ENCODE data around the gene GINS2. TPM values are rescaled to one million over a fixed set of nuclear protein-coding genes. Genes with fewer than 3 reads are reported as not detected.

Gene GINS2
- total RNA-seq, 2 donors from 2014 or later: 1.2 to 2.4 TPM

DNA sequence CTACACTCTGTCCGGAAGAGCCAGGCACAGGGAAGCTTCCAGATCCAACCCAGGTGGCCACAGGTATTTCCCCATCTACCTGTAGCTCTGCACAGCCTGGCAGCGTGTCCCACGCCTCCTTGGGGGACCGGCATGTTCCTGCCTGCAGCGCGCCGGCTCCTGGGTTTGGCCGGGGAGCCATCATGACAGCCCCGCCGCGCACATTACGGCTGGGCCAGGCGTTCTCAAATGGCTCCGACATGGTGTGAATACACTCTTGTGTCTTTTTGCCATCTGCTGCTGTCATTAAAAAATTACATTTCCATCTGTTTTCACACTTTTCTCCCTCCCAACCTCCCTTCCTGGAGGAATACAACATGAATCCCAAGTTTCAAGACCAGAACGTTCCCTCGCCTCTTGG lies 8.0 kb upstream of the GINS2 start:
- intact Hi-C loops (cut with DNase I): no loop called here
- DNase-seq (no peak), ATAC-seq (no peak)

GRCh38 chr16:85695196-85696128 lies 6.7 kb upstream of the GINS2 start:
- intact Hi-C loops (cut with DNase I): no loop called here

DNA sequence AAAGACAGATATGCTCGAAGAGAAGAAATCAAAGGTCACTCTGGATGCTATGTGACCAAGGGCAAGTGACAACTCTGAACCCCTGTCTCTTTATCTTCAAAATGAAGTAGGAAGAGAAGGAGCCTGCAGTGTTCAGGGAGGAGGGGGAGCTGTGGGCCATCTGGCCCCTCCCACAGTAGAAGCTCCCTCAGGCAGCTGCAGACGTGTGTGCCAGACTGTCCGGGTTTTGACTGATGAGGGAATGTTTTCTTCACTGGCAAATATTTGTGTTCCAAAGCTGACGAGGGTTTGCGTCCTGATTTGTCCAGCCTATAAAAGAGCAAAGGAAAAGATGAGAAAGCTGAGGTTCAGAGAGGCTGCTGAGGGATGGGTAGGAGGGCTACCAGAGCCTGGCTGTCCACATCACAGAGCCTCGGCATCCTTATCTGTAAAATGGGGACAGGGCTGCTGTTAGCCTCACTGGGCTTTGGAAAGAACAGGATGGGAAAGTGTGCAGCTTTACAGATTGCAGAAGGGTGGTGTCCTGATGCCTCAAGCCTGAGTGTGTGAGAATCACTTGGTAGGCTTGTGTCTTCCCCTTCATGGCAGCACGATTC lies 1.8 kb upstream of the GINS2 start:
- ATAC-seq: no peak

More at GRCh38 chr16:85695196-85696128, 6.7 kb upstream of the GINS2 start:
- no peak for ATAC-seq
- no peak for DNase-seq

DNA sequence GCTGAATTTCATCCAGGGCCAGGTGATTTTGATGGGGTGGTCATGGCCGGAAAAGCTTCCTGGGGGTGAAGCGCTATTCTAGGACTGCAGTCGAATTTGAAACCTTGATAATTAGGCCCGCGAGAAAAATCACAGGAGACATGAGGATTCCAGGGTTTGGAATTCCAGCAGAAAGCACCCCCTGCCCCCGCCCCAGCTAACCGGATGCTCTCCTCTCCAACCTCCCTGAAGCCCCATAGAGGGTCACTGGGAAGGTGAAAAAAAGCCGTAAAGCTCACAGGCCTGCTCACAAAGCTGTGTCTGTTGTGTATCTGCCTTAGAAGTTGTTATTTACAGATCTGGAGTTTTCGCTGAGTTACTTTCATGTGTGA lies 1.2 kb upstream of the GINS2 start:
- ATAC-seq (no peak), DNase-seq (no peak)
- intact Hi-C loops (cut with DNase I): no loop called here

More for the DNA sequence above, 1.8 kb upstream of the GINS2 start:
- intact Hi-C loops (cut with DNase I): no loop called here
- DNase-seq: no peak

- intact Hi-C loops (cut with DNase I): no loop called here
- ATAC-seq (no peak), DNase-seq (no peak)
Measured at GRCh38 chr16:85689285-85689949, 663 bp upstream of the GINS2 start.

GRCh38 chr16:85687651-85688471 lies 893 bp downstream of the GINS2 start:
- no peak for ATAC-seq
- intact Hi-C loops (cut with DNase I): no loop called here
- DNase-seq: no peak

DNA sequence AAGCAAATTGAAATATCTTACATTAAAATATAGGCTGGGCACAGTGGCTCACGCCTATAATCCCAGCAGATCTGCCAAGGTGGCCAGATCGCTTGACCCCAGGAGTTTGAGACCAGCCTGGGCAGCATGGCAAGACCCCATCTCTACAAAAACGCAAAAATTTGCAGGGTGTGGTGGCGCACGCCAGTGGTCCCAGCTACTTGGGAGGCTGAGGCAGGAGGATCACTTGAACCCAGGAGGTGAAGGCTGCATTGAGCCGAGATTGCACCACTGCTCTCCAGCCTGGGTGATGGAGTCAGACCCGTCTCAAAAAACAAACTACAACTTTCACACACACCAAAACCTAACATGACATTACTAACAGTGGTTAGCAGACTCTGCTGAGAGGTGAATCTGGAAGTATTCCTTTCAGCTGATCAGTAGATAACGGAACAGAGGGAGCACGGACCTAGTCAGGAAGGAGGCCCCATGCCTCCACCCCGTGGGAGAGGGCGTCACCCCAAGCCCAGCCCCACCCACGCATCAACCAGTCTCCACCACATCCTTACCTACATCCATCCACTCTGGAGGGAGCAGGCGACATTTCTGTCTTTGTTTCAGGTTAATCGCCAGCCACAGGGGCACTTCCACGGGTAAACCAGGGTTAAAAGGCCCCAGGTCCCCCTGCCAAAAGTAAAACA lies 1.7 kb downstream of the GINS2 start:
- intact Hi-C loops (cut with DNase I): no loop called here
- ATAC-seq (no peak), DNase-seq (no peak)

DNA sequence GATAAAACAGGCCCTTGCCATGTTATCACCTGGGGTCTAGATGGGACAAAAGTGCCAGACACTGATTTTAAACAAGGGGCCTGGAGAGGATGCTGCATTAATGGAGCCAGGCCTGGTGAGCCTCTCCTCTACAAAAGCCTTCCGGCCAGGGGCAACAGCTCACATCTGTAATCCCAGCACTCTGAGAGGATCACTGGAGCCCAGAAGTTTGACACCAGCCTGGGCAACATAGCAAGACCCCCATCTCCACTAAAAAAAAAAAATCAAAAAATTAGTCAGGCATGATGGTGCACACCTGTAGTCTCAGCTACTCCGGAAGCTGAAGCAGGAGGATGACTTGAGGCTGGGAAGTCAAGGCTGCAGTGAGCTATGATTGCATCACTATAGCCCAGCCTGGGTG lies 3.5 kb downstream of the GINS2 start:
- DNase-seq (no peak), ATAC-seq (no peak)
- intact Hi-C loops (cut with DNase I): no loop called here

DNA sequence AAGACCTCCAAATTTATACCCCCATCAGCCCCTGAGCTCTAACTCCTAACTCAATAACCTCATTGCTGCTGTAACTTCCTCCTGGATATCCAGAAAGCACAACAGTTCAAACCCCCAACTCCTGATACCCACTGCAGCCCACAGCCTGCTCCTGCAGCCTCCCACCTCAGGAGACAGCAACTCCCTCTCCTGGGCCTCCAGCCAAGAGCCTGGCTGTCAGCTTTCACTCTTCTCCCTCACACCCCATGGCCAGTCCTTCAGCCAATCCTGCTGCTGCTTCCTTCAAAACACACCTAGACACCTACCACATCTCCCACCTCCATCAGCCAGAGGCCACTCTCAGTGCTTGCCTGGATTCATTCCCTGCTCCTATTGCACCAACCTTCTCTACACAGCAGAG lies 5.4 kb downstream of the GINS2 start:
- no peak for DNase-seq
- intact Hi-C loops (cut with DNase I): no loop called here

DNA sequence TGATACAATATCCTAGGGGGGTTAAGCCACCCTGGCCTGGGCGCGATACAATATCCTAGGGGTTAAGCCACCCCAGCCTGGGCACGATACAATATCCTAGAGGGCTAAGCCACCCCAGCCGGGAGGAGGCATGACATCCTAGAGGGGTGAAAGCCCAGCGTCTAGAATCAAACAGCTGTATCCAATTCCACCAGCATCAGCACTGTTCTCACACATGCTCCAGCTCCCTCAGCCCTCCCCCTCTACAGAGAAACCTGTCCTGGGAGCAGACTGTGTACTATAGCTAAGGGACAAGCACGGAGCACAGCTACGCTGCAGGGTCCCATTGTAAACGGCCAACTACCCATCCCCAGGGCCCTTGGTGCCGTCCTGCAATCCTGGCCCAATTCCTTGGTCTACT lies 6.2 kb downstream of the GINS2 start:
- no peak for DNase-seq
- no peak for ATAC-seq
- intact Hi-C loops (cut with DNase I): no loop called here

More for the DNA sequence above, 5.4 kb downstream of the GINS2 start:
- peak; percentile 20 to 39 for ATAC-seq

DNA sequence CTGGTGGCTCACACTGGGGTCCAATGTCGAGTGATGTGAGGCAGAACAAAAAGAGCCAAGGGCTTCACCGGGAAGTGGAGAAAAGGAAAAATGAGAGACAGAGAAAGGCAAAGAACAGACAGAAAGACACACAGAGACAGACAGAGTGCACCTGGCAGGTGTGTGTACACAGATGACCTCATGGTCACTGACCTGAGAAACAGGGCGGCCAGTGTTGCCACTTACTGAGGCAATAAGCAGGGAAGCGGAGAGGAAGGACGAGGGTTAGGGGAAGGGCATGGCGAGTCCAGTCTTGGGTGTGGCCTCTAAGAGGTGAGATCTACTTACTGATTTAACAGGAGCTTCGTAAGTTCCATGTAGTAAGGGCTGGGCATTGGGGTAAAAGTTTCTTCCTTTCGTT lies 7.5 kb downstream of the GINS2 start:
- DNase-seq: no peak
- intact Hi-C loops (cut with DNase I): no loop called here
- no peak for ATAC-seq

DNA sequence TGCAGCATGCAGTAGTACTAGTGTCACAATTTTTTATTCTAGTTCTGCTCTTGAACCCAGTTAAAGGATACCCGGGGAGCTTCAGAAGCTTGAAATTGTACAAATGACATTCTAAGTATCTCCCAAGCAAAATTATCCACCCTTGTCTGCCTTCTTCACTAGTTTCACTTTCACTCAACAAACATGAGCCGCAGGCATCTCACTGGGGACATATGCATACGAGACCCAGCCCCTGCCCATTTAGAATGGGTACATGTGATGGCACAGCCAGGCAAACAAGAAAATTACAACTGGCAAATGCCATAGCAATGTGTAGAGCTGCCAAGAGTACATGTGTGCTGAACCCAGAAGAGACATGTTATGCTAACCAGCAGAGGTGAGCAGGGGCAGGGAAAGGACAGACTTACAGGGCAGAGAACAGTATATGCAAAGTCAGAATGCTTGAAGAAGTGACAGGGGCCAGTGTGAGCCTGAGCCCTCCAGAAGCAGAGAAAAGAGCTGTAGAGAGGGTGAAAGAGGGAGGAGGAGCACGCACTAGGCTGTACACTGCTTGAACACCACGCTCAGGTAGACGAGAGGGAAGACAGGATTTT lies 8.3 kb downstream of the GINS2 start:
- intact Hi-C loops (cut with DNase I): no loop called here
- no peak for ATAC-seq

GRCh38 chr16:85679870-85680269 lies 8.9 kb downstream of the GINS2 start:
- ATAC-seq (no peak), DNase-seq (no peak)
- intact Hi-C loops (cut with DNase I): no loop called here

More for the DNA sequence above, 8.3 kb downstream of the GINS2 start:
- DNase-seq: no peak

GRCh38 chr16:85678821-85679220 lies 9.9 kb downstream of the GINS2 start:
- ATAC-seq (no peak), DNase-seq (no peak)
- intact Hi-C loops (cut with DNase I): no loop called here

DNA sequence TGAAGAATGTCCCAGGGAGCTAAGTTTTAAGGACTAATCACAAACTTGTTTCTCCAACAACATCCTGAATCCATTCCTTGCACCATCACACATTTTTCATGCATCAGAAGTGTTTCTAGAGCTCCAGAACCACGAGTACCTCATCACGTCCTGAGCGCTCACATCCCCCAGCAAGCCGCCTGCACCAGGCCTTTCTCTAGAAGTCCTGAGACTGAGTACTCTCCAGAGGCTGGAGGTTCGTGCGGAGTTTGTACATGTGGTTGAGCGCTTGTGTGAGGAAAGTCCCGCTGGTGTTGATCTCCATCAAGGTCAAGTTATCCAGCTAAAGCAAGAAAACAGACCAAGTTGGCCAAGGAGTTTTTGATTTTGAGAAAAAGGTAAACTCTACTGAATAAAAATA lies 10.7 kb downstream of the GINS2 start:
- DNase-seq (no peak), ATAC-seq (no peak)
- intact Hi-C loops (cut with DNase I): no loop called here

GRCh38 chr16:85677383-85677967 lies 11.3 kb downstream of the GINS2 start:
- intact Hi-C loops (cut with DNase I): no loop called here
- no peak for ATAC-seq
- DNase-seq: no peak

- DNase-seq (no peak), ATAC-seq (no peak)
- intact Hi-C loops (cut with DNase I): no loop called here
Measured at GRCh38 chr16:85676466-85676865, 12.3 kb downstream of the GINS2 start.

GRCh38 chr16:85675251-85675874 lies 13.4 kb downstream of the GINS2 start:
- ATAC-seq (no peak), DNase-seq (no peak)
- intact Hi-C loops (cut with DNase I): no loop called here
